ENCODE measurements around the gene GRPEL2.

The GRPEL2 gene

DNA sequence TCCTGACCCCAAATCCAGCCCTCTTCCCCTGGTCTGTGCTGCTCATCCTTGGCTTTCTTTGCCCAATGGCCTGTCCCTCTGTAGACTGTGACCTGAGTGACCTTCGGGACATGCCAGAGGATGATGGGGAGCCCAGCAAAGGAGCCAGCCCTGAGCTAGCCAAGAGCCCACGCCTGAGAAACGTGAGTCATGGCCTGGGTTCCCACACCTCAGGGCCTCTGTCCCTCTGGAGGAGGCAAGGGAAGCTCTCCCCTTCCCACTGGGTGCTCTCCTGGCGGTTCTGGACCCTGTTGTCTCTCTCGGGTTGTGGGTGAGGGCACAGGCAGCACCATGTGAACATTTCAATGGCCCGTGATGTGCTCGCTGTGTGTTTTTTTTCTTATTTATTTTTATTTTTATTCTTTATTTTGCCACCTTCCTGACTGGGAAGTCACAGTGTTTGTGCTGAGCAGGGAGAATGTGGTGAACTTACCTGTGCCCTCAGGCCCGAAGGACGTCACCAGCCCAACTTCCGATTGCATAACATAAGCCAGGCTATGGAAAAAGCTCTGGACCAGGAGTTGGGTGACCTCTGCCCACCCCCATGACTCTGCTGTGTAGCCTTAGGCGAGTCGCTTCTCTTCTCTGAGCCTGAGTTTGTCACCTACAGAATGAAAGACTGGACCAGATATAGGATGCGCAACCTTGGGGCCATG, 44.1 kb upstream of the GRPEL2 start:
- no peak overlapping the region for H3K27ac ChIP-seq (ENCODE audit: low read depth, low read length)
- no peaks in the 10 kb centered on the region for H3K36me3 ChIP-seq (ENCODE audit: low read length)
- TF ChIP-seq, protein P1, sequence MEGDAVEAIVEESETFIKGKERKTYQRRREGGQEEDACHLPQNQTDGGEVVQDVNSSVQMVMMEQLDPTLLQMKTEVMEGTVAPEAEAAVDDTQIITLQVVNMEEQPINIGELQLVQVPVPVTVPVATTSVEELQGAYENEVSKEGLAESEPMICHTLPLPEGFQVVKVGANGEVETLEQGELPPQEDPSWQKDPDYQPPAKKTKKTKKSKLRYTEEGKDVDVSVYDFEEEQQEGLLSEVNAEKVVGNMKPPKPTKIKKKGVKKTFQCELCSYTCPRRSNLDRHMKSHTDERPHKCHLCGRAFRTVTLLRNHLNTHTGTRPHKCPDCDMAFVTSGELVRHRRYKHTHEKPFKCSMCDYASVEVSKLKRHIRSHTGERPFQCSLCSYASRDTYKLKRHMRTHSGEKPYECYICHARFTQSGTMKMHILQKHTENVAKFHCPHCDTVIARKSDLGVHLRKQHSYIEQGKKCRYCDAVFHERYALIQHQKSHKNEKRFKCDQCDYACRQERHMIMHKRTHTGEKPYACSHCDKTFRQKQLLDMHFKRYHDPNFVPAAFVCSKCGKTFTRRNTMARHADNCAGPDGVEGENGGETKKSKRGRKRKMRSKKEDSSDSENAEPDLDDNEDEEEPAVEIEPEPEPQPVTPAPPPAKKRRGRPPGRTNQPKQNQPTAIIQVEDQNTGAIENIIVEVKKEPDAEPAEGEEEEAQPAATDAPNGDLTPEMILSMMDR (IDR thresholded peaks at IDR 0.05; ENCODE audit: insufficient read depth, low read length, poor library complexity, severe bottlenecking), result no peak
- TF ChIP-seq EZH2phosphoT487 (conservative IDR thresholded peaks at IDR 0.05; ENCODE audit: low read length), result no peak
- no peaks in the 10 kb centered on the region for H3K9me3 ChIP-seq (ENCODE audit: insufficient read depth, low read length)
- H3K4me3 ChIP-seq (ENCODE audit: insufficient read depth, low read length, poor library complexity, severe bottlenecking), result no peak overlapping the region
- H3F3A ChIP-seq (ENCODE audit: insufficient read depth), result no peaks in the 10 kb centered on the region
- H3K4me2 ChIP-seq (ENCODE audit: low read depth, low read length, poor library complexity, severe bottlenecking), result no peak overlapping the region
- H3K9ac ChIP-seq (ENCODE audit: low read length), result no peak overlapping the region
- H3K79me2 ChIP-seq (ENCODE audit: insufficient read depth, low read length), result no peaks in the 10 kb centered on the region
- H2AFZ ChIP-seq (ENCODE audit: low read depth, low read length, severe bottlenecking), result no peak overlapping the region
- H3K27me3 ChIP-seq (ENCODE audit: low read length), result no peaks in the 10 kb centered on the region
- no peaks in the 10 kb centered on the region for H3K9me2 ChIP-seq (replicated peaks; ENCODE audit: insufficient read depth, low read length)
- H4K20me1 ChIP-seq (ENCODE audit: low read depth, low read length), result no peaks in the 10 kb centered on the region

DNA sequence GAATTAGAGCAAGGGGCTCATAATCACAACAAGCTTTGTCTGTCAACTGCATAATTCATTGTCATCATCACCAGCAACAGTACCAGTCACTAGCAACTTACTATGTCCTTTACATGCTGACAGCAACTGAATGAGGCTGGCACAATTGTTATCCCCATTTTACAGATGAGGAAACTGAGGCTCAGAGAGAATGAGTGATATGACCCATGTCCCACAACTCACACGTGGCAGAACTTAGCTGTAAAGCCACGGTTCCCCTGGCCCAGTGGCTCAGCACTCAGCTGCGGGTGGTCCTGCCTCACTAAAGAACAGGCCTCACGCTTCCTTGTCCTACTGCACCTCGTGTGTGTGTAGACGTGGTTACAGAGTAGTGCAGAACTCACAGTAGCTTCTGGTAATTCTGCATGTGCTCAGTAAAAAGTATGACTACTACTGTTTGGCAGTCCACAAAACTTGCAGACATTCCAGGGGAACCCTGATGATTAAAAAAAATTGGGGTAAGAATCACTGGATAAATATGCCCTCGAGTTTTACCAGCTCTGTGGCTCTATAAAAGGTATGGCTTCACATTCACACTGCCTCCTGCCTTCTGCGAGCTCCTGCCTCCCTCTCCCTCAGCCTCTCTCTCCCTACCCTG, 43.4 kb upstream of the GRPEL2 start:
- no peaks in the 10 kb centered on the region for H3K27me3 ChIP-seq (ENCODE audit: low read length)
- H3K4me2 ChIP-seq (ENCODE audit: low read depth, low read length, poor library complexity, severe bottlenecking), result no peak overlapping the region
- no peaks in the 10 kb centered on the region for H4K20me1 ChIP-seq (ENCODE audit: low read depth, low read length)
- no peak overlapping the region for H3K27ac ChIP-seq (ENCODE audit: low read depth, low read length)
- no peak overlapping the region for H3K4me3 ChIP-seq (ENCODE audit: insufficient read depth, low read length, poor library complexity, severe bottlenecking)
- H3K9ac ChIP-seq (ENCODE audit: low read length), result no peak overlapping the region
- no peaks in the 10 kb centered on the region for H3F3A ChIP-seq (ENCODE audit: insufficient read depth)
- no peaks in the 10 kb centered on the region for H3K9me3 ChIP-seq (ENCODE audit: insufficient read depth, low read length)
- TF ChIP-seq, protein P1 (IDR thresholded peaks at IDR 0.05; ENCODE audit: insufficient read depth, low read length, poor library complexity, severe bottlenecking), result no peak
- no peak overlapping the region for H2AFZ ChIP-seq (ENCODE audit: low read depth, low read length, severe bottlenecking)
- no peaks in the 10 kb centered on the region for H3K79me2 ChIP-seq (ENCODE audit: insufficient read depth, low read length)
- no peaks in the 10 kb centered on the region for H3K9me2 ChIP-seq (replicated peaks; ENCODE audit: insufficient read depth, low read length)
- no peaks in the 10 kb centered on the region for H3K36me3 ChIP-seq (ENCODE audit: low read length)

DNA sequence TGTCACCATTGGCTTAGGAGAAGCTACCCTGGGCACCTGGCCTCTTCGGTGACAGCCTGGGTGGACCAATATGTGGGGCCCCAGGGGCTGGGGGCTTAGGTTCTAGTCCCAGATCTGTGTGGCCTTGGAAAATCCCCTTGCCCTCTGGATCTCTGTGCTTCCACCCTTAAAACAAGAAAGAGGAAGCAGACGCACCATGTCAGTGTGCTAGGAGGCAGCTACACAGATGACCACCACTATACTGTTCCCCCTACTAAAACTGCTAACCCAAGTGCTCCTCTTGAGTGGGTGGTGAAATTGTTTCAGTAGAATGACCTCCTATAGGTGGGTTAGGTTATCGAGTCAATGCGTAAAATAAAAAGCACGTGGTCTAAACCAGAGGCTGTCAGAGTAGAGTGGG, 42.7 kb upstream of the GRPEL2 start:
- no peak overlapping the region for H3K4me2 ChIP-seq (ENCODE audit: low read depth, low read length, poor library complexity, severe bottlenecking)
- H3F3A ChIP-seq (ENCODE audit: insufficient read depth), result no peaks in the 10 kb centered on the region
- H3K9me2 ChIP-seq (replicated peaks; ENCODE audit: insufficient read depth, low read length), result no peaks in the 10 kb centered on the region
- no peak overlapping the region for H3K9ac ChIP-seq (ENCODE audit: low read length)
- no peak overlapping the region for H3K27ac ChIP-seq (ENCODE audit: low read depth, low read length)
- no peak overlapping the region for H3K4me3 ChIP-seq (ENCODE audit: insufficient read depth, low read length, poor library complexity, severe bottlenecking)
- no peaks in the 10 kb centered on the region for H3K79me2 ChIP-seq (ENCODE audit: insufficient read depth, low read length)
- TF ChIP-seq, protein P1 (IDR thresholded peaks at IDR 0.05; ENCODE audit: insufficient read depth, low read length, poor library complexity, severe bottlenecking), result no peak
- no peak for TF ChIP-seq EZH2phosphoT487 (conservative IDR thresholded peaks at IDR 0.05; ENCODE audit: low read length)
- no peaks in the 10 kb centered on the region for H3K36me3 ChIP-seq (ENCODE audit: low read length)
- no peak overlapping the region for H2AFZ ChIP-seq (ENCODE audit: low read depth, low read length, severe bottlenecking)
- H3K9me3 ChIP-seq (ENCODE audit: insufficient read depth, low read length), result no peaks in the 10 kb centered on the region
- no peaks in the 10 kb centered on the region for H4K20me1 ChIP-seq (ENCODE audit: low read depth, low read length)
- no peaks in the 10 kb centered on the region for H3K27me3 ChIP-seq (ENCODE audit: low read length)
